Neural progenitor cell (in vitro differentiated cells): Measurements from ENCODE around the gene DGKE. TPM values are rescaled to one million over a fixed set of nuclear protein-coding genes. Genes with fewer than 3 reads are reported as not detected.
A peak's percentile ranks its signal among the peaks of the same experiment; 100 is the strongest.

ENCODE experiments used
- DNase-seq: peaks from one replicate; pipeline ENCODE4 v3.0.0-alpha.2; 2016; ENCODE audit warnings: low spot score
- H2AFZ ChIP-seq: fragments of 200-600 bp; sonication (generic); replicated peaks from 2 replicates; pipeline ENCODE4 v1.6.1; 2016; ENCODE audit warnings: antibody characterized with exemption
- H3F3A ChIP-seq: fragments of 200-600 bp; sonication (generic); 2 replicates; pipeline ENCODE4 v1.6.1; 2016; ENCODE audit warnings: antibody characterized with exemption, low read depth
- H3K27ac ChIP-seq: fragments of 200-600 bp; sonication (generic); 2 replicates; pipeline ENCODE4 v1.5.1; 2016; ENCODE audit warnings: mild to moderate bottlenecking
- H3K27me3 ChIP-seq: fragments of 200-600 bp; sonication (generic); 2 replicates; pipeline ENCODE4 v1.6.1; 2016; ENCODE audit warnings: mild to moderate bottlenecking, moderate library complexity
- H3K36me3 ChIP-seq: fragments of 200-600 bp; sonication (generic); 2 replicates; pipeline ENCODE4 v1.5.1; 2016
- H3K4me1 ChIP-seq: fragments of 200-600 bp; sonication (generic); 2 replicates; pipeline ENCODE4 v1.6.1; 2016; ENCODE audit warnings: mixed run types
- H3K4me2 ChIP-seq: fragments of 200-600 bp; sonication (generic); 2 replicates; pipeline ENCODE4 v1.6.1; 2016
- H3K4me3 ChIP-seq: fragments of 200-600 bp; sonication (generic); 2 replicates; pipeline ENCODE4 v1.5.1; 2016
- H3K79me2 ChIP-seq: fragments of 200-600 bp; sonication (generic); 2 replicates; pipeline ENCODE4 v1.6.1; 2016; ENCODE audit warnings: low read depth
- H3K9ac ChIP-seq: fragments of 200-600 bp; sonication (generic); 2 replicates; pipeline ENCODE4 v1.6.1; 2016
- H3K9me3 ChIP-seq: fragments of 200-600 bp; sonication (generic); 2 replicates; pipeline ENCODE4 v1.5.1; 2016; ENCODE audit warnings: low read depth
- H4K20me1 ChIP-seq: fragments of 200-600 bp; sonication (generic); 2 replicates; pipeline ENCODE4 v1.6.1; 2016; ENCODE audit warnings: low read depth
- H3K27ac Mint-ChIP-seq: 3 replicates; pipeline ENCODE4 v1.8.0; 2021; ENCODE audit warnings: mixed read lengths
- H3K27me3 Mint-ChIP-seq: 2 replicates; pipeline ENCODE4 v1.8.0; 2022; ENCODE audit warnings: low read depth, mild to moderate bottlenecking, inconsistent platforms, moderate library complexity, mixed read lengths; ENCODE audit not compliant: insufficient read depth
- H3K36me3 Mint-ChIP-seq: 3 replicates; pipeline ENCODE4 v1.8.0; 2021; ENCODE audit warnings: mixed read lengths
- H3K4me1 Mint-ChIP-seq: 3 replicates; pipeline ENCODE4 v1.8.0; 2021; ENCODE audit warnings: mixed read lengths
- H3K4me3 Mint-ChIP-seq: 3 replicates; pipeline ENCODE4 v1.8.0; 2021; ENCODE audit warnings: mild to moderate bottlenecking, moderate library complexity, mixed read lengths
- H3K9me3 Mint-ChIP-seq: 3 replicates; pipeline ENCODE4 v1.8.0; 2020; ENCODE audit warnings: mixed read lengths
- EZH2 ChIP-seq: fragments of 200-600 bp; sonication (generic); IDR thresholded peaks from 2 replicates; pipeline ENCODE4 v1.6.1; 2017; ENCODE audit warnings: antibody characterized with exemption, mild to moderate bottlenecking, moderate library complexity
- EZH2phosphoT487 ChIP-seq: fragments of 200-600 bp; sonication (generic); IDR thresholded peaks from 2 replicates; pipeline ENCODE4 v1.6.1; 2017; ENCODE audit warnings: antibody characterized with exemption
- total RNA-seq: library from RNA; depleted of rRNA; stranded (reverse); fragments of >200 nt; gene quantifications from 2 replicates; pipeline ENCODE4 v1.2.3, GENCODE V29; 2015; ENCODE audit warnings: low replicate concordance
- TF ChIP-seq, protein P1 (sequence below): fragments of 200-600 bp; sonication (generic); IDR thresholded peaks from 2 replicates; pipeline ENCODE4 v1.5.1; 2017; ENCODE audit warnings: antibody characterized with exemption, mild to moderate bottlenecking

Gene DGKE
- total RNA-seq, 1 donor from 2014 or later, result 7.5 TPM

GRCh38 chr17:56793957-56794356, 40.0 kb upstream of the DGKE start:
- Histone ChIP-seq H3K79me2 (no peaks in the 10 kb centered on the region), H3K9ac (no peak overlapping the region), H3K36me3 (no peaks in the 10 kb centered on the region), H3K27ac (no peak overlapping the region), H2AFZ (no peak overlapping the region), H3K4me1 (peaks cover 11% of the 10 kb centered on the region), H3F3A (peaks cover 8% of the 10 kb centered on the region), H3K4me3 (no peak overlapping the region), H3K27me3 (no peaks in the 10 kb centered on the region), H4K20me1 (no peaks in the 10 kb centered on the region), H3K4me2 (no peak overlapping the region), H3K9me3 (no peaks in the 10 kb centered on the region)
- Mint-ChIP-seq H3K27ac (no peak overlapping the region), H3K27me3 (peaks cover 9% of the 10 kb centered on the region), H3K4me1 (peaks cover 12% of the 10 kb centered on the region), H3K4me3 (no peak overlapping the region), H3K9me3 (peaks cover 4% of the 10 kb centered on the region), H3K36me3 (peaks cover 4% of the 10 kb centered on the region)
- TF ChIP-seq, protein P1, sequence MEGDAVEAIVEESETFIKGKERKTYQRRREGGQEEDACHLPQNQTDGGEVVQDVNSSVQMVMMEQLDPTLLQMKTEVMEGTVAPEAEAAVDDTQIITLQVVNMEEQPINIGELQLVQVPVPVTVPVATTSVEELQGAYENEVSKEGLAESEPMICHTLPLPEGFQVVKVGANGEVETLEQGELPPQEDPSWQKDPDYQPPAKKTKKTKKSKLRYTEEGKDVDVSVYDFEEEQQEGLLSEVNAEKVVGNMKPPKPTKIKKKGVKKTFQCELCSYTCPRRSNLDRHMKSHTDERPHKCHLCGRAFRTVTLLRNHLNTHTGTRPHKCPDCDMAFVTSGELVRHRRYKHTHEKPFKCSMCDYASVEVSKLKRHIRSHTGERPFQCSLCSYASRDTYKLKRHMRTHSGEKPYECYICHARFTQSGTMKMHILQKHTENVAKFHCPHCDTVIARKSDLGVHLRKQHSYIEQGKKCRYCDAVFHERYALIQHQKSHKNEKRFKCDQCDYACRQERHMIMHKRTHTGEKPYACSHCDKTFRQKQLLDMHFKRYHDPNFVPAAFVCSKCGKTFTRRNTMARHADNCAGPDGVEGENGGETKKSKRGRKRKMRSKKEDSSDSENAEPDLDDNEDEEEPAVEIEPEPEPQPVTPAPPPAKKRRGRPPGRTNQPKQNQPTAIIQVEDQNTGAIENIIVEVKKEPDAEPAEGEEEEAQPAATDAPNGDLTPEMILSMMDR, result no peak
- TF ChIP-seq EZH2, result no peak
- TF ChIP-seq EZH2phosphoT487, result no peak
- DNase-seq, result peak; percentile 28

DNA sequence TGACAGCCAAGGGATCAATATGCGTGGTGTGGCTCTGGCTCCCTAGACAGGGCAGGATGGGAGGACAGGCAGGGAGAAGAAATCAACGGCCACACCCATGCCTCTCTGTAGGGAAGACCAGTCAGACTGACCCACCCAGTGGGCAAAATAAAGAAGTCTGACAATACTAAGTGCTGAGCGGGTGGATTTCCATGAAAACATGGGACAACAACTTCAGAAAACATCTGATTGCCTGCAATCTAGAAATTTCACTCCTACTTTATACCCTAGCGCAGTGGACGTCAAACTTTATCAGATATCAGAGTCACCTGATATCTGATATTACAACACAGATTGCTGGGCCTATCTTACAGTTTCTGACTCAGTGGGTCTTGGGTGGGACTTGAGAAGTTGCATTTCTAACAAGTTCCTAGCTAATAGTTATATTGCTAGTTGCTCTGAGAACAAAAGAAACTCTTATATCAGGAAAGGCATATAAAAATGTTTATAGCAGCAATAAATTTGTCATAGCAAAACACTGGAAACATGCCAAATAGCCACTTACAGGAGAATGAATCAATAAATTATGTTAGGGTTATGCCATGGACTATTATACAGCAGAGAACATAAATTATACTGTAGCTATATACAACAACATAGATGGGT, 38.6 kb upstream of the DGKE start:
- no peak overlapping the region for H3K27ac Mint-ChIP-seq
- no peaks in the 10 kb centered on the region for H3K9me3 ChIP-seq
- H3K4me3 ChIP-seq, result no peak overlapping the region
- no peak overlapping the region for H2AFZ ChIP-seq
- no peak for TF ChIP-seq EZH2phosphoT487
- H4K20me1 ChIP-seq, result no peaks in the 10 kb centered on the region
- no peak overlapping the region for H3K27ac ChIP-seq
- H3K4me1 Mint-ChIP-seq, result peaks cover 16% of the 10 kb centered on the region
- no peak overlapping the region for H3K4me2 ChIP-seq
- peaks cover 4% of the 10 kb centered on the region for H3K9me3 Mint-ChIP-seq
- no peaks in the 10 kb centered on the region for H3K79me2 ChIP-seq
- peaks cover 11% of the 10 kb centered on the region for H3K27me3 Mint-ChIP-seq
- peaks cover 16% of the 10 kb centered on the region for H3K4me1 ChIP-seq
- H3K27me3 ChIP-seq, result no peaks in the 10 kb centered on the region
- peaks cover 4% of the 10 kb centered on the region for H3K36me3 Mint-ChIP-seq
- H3K9ac ChIP-seq, result no peak overlapping the region
- no peak overlapping the region for H3K4me3 Mint-ChIP-seq
- no peaks in the 10 kb centered on the region for H3K36me3 ChIP-seq
- H3F3A ChIP-seq, result peaks cover 8% of the 10 kb centered on the region
- DNase-seq, result no peak

GRCh38 chr17:56796536-56796935, 37.4 kb upstream of the DGKE start:
- H3K27ac Mint-ChIP-seq, result no peak overlapping the region

GRCh38 chr17:56798916-56799315, 35.0 kb upstream of the DGKE start:
- peak; percentile 63 for DNase-seq
- TF ChIP-seq EZH2phosphoT487, result no peak
- TF ChIP-seq, protein P1, result no peak
- TF ChIP-seq EZH2, result no peak
- no peak overlapping the region for H3K27ac Mint-ChIP-seq
- no peak overlapping the region for H3K4me3 Mint-ChIP-seq
- H3K4me1 ChIP-seq, result peaks cover 9% of the 10 kb centered on the region
- H3K79me2 ChIP-seq, result no peaks in the 10 kb centered on the region
- H3K27me3 Mint-ChIP-seq, result peaks cover 5% of the 10 kb centered on the region
- H3F3A ChIP-seq, result peaks cover 3% of the 10 kb centered on the region
- no peak overlapping the region for H3K9ac ChIP-seq
- H3K4me3 ChIP-seq, result no peak overlapping the region
- H2AFZ ChIP-seq, result peak overlapping the region; percentile 17
- no peaks in the 10 kb centered on the region for H3K36me3 Mint-ChIP-seq
- H3K27ac ChIP-seq, result no peak overlapping the region
- H3K36me3 ChIP-seq, result no peaks in the 10 kb centered on the region
- no peaks in the 10 kb centered on the region for H3K9me3 Mint-ChIP-seq
- peak overlapping the region; percentile 63 for H3K4me2 ChIP-seq
- H3K9me3 ChIP-seq, result no peaks in the 10 kb centered on the region
- no peaks in the 10 kb centered on the region for H4K20me1 ChIP-seq
- no peaks in the 10 kb centered on the region for H3K27me3 ChIP-seq
- peaks cover 14% of the 10 kb centered on the region for H3K4me1 Mint-ChIP-seq

More at GRCh38 chr17:56796536-56796935, 37.4 kb upstream of the DGKE start:
- H3K36me3 Mint-ChIP-seq, result peaks cover 4% of the 10 kb centered on the region
- no peak overlapping the region for H3K4me3 Mint-ChIP-seq
- no peak overlapping the region for H3K27ac ChIP-seq
- H3K27me3 Mint-ChIP-seq, result peaks cover 12% of the 10 kb centered on the region
- H3K9me3 ChIP-seq, result no peaks in the 10 kb centered on the region
- no peak for DNase-seq
- peaks cover 8% of the 10 kb centered on the region for H3F3A ChIP-seq
- H3K9ac ChIP-seq, result no peak overlapping the region
- H3K4me1 ChIP-seq, result peaks cover 16% of the 10 kb centered on the region
- no peaks in the 10 kb centered on the region for H3K79me2 ChIP-seq
- no peak overlapping the region for H3K4me2 ChIP-seq
- TF ChIP-seq, protein P1, result no peak
- TF ChIP-seq EZH2 (no peak), EZH2phosphoT487 (no peak)
- H4K20me1 ChIP-seq, result no peaks in the 10 kb centered on the region
- no peaks in the 10 kb centered on the region for H3K36me3 ChIP-seq
- no peak overlapping the region for H2AFZ ChIP-seq
- peaks cover 4% of the 10 kb centered on the region for H3K9me3 Mint-ChIP-seq
- H3K4me3 ChIP-seq, result no peak overlapping the region
- peaks cover 19% of the 10 kb centered on the region for H3K4me1 Mint-ChIP-seq
- H3K27me3 ChIP-seq, result no peaks in the 10 kb centered on the region
